B cell (primary cell): ENCODE measurements around the gene MTO1. TPM values are rescaled to one million over a fixed set of nuclear protein-coding genes. Genes with fewer than 3 reads are reported as not detected.
A peak's percentile ranks its signal among the peaks of the same experiment; 100 is the strongest.

Source experiments
- ATAC-seq: fragments of 200-7000 bp; cut with Tn5 transposase; one replicate; pipeline ENCODE4 v1.10.0; 2021; ENCODE audit warnings: low read depth, mild to moderate bottlenecking, moderate number of reproducible peaks, moderate library complexity
- CTCF ChIA-PET: fragments of 350-600 bp; sonication (Branson Sonifier 250); formaldehyde crosslinking; loops from one replicate; lab custom pipeline; 2021; ENCODE audit warnings: antibody characterized with exemption, inconsistent platforms; lab: Charles Lee
- POLR2A ChIA-PET: fragments of 350-600 bp; sonication (Branson Sonifier 250); formaldehyde crosslinking; loops from one replicate; lab custom pipeline; 2021; ENCODE audit warnings: antibody characterized with exemption; lab: Charles Lee
- DNase-seq: peaks from one replicate; pipeline ENCODE4 v3.0.0; 2013
- H2AFZ ChIP-seq: 2 replicates; pipeline ENCODE4 v1.6.1; 2012; ENCODE audit warnings: mild to moderate bottlenecking, low read depth, low read length; ENCODE audit not compliant: insufficient read depth, poor library complexity, severe bottlenecking
- H3K27ac ChIP-seq, 2 donors: 1 replicate in 1 of 2; 2 replicates in 1 of 2; pipeline ENCODE4 v1.5.1; 2012 to 2013; ENCODE audit warnings: low read length in 2 of 2, mild to moderate bottlenecking in 2 of 2, moderate library complexity in 1 of 2
- H3K27me3 ChIP-seq, 4 experiments: fragments of 200-600 bp in 1 of 4; sonication (generic) in 1 of 4; replicated peaks in 1 of 4; 1 replicate in 2 of 4; 2 replicates in 2 of 4; pipeline versions ENCODE4 v1.6.1 to v1.7.0; 2013 to 2016; ENCODE audit warnings: low read length in 3 of 4, mild to moderate bottlenecking in 2 of 4, mixed read lengths in 1 of 4, moderate library complexity in 1 of 4; ENCODE audit not compliant: insufficient read depth in 4 of 4, control insufficient read depth in 3 of 4; ENCODE audit errors: control extremely low read depth in 1 of 4
- H3K36me3 ChIP-seq, 2 experiments: replicated peaks in 1 of 2; 1 replicate in 1 of 2; 2 replicates in 1 of 2; pipeline versions ENCODE4 v1.6.1 to v1.7.1; 2013; ENCODE audit warnings: low read length in 1 of 2; ENCODE audit not compliant: insufficient read depth in 2 of 2, control insufficient read depth in 1 of 2; ENCODE audit errors: control extremely low read depth in 1 of 2, extremely low read depth in 1 of 2
- H3K4me1 ChIP-seq, 2 donors: fragments of 200-600 bp in 1 of 2; sonication (generic) in 1 of 2; 1 replicate in 1 of 2; 2 replicates in 1 of 2; pipeline versions ENCODE4 v1.5.1 to v1.6.1; 2013 to 2017; ENCODE audit warnings: low read length in 2 of 2; ENCODE audit not compliant: control insufficient read depth in 2 of 2, insufficient read depth in 2 of 2
- H3K4me2 ChIP-seq: replicated peaks from 2 replicates; pipeline ENCODE3; 2012; ENCODE audit warnings: mild to moderate bottlenecking, low read depth, low read length; ENCODE audit not compliant: poor library complexity, severe bottlenecking
- H3K4me3 ChIP-seq, 5 experiments: fragments of 200-600 bp in 1 of 5; sonication (generic) in 1 of 5; 1 replicate in 3 of 5; 2 replicates in 2 of 5; pipeline versions ENCODE4 v1.5.1 to v1.7.0; 2011 to 2016; ENCODE audit warnings: low read length in 4 of 5, mild to moderate bottlenecking in 4 of 5, low read depth in 2 of 5, control low read depth in 1 of 5, moderate library complexity in 1 of 5; ENCODE audit not compliant: insufficient read depth in 1 of 5; ENCODE audit errors: control extremely low read depth in 1 of 5, extremely low read depth in 1 of 5
- H3K79me2 ChIP-seq: fragments of 200-600 bp; sonication (generic); one replicate; pipeline ENCODE4 v1.6.0; 2016; ENCODE audit warnings: low read length; ENCODE audit not compliant: control insufficient read depth, insufficient read depth
- H3K9ac ChIP-seq: fragments of 200-600 bp; sonication (generic); 2 replicates; pipeline ENCODE4 v1.6.1; 2017; ENCODE audit warnings: mild to moderate bottlenecking, low read length, moderate library complexity
- H3K9me3 ChIP-seq, 3 donors: one replicate each; pipeline versions ENCODE4 v1.6.1 to v1.7.1; 2013; ENCODE audit warnings: low read length in 2 of 3; ENCODE audit not compliant: control insufficient read depth in 2 of 3, insufficient read depth in 1 of 3; ENCODE audit errors: control extremely low read depth in 1 of 3
- H4K20me1 ChIP-seq: 2 replicates; pipeline ENCODE4 v1.6.0; 2012; ENCODE audit warnings: mild to moderate bottlenecking, low read length; ENCODE audit not compliant: insufficient read depth, control insufficient read depth, poor library complexity, severe bottlenecking
- H3K27ac Mint-ChIP-seq: one replicate; pipeline ENCODE4 v1.8.0; 2021; ENCODE audit warnings: mixed read lengths
- H3K27me3 Mint-ChIP-seq: one replicate; pipeline ENCODE4 v1.8.0; 2021; ENCODE audit warnings: mixed read lengths
- H3K4me1 Mint-ChIP-seq: one replicate; pipeline ENCODE4 v1.8.0; 2021; ENCODE audit warnings: mixed read lengths
- H3K4me3 Mint-ChIP-seq: one replicate; pipeline ENCODE4 v1.8.0; 2021; ENCODE audit warnings: mixed read lengths
- H3K9me3 Mint-ChIP-seq: one replicate; pipeline ENCODE4 v1.8.0; 2022; ENCODE audit warnings: mixed read lengths; ENCODE audit not compliant: insufficient read depth
- CTCF ChIP-seq: fragments of 200-600 bp; IDR thresholded peaks from one replicate; pipeline ENCODE4 v1.8.0; 2022; ENCODE audit warnings: antibody characterized with exemption, mild to moderate bottlenecking
- EZH2 ChIP-seq: IDR thresholded peaks from 2 replicates; pipeline ENCODE4 v1.6.1; 2012; ENCODE audit warnings: borderline replicate concordance, low read depth, mild to moderate bottlenecking, moderate library complexity, low read length; ENCODE audit not compliant: insufficient read depth, poor library complexity, severe bottlenecking
- WGBS: methylation state at CpG from one replicate; pipeline ENCODE4 v1.1.5; 2013; ENCODE audit warnings: missing lambda C conversion rate; ENCODE audit not compliant: insufficient coverage; 5-methylcytosine and 5-hydroxymethylcytosine counted together
- intact Hi-C: fragments of 100-400 bp; cut with micrococcal nuclease; formaldehyde crosslinking; loops from one replicate; pipeline ENCODE4 v1.10.0; 2022
- polyA plus RNA-seq: library from polyadenylated mRNA; depleted of rRNA; stranded (reverse); fragments of >200 nt; gene quantifications from 2 replicates; pipeline ENCODE4 v1.2.3, GENCODE V29; 2012
- total RNA-seq, 2 donors: library from RNA; stranded (reverse); fragments of 120-200 nt in 1 of 2; gene quantifications; 1 replicate in 1 of 2; 2 replicates in 1 of 2; pipeline versions ENCODE4 v1.2.3 to v1.2.4, GENCODE V29; 2013 to 2022

MTO1 gene
- total and polyA plus RNA-seq, 2 donors (not counting 1 experiment from before 2014, with no cell fraction given), result 52.1 to 84.4 TPM

- Histone ChIP-seq H3K9ac (peak overlapping the region; percentile 38), H3K4me1 (peaks cover 14 to 19% of the 10 kb centered on the region in 2 donors), H3K9me3 (no peaks in the 10 kb centered on the region), H3K4me3 (peak overlapping the region in 1 of 5 experiments; percentile 56), H3K27me3 (no peaks in the 10 kb centered on the region), H3K27ac (peak overlapping the region; percentile 71 to 82), H3K4me2 (peak overlapping the region; percentile 62), H3K79me2 (peaks cover 48% of the 10 kb centered on the region), H3K36me3 (peaks cover 7 to 63% of the 10 kb centered on the region in 2 experiments), H4K20me1 (no peaks in the 10 kb centered on the region), H2AFZ (peak overlapping the region; percentile 5)
- ATAC-seq (peak; percentile 90), DNase-seq (peak; percentile 77)
- POLR2A ChIA-PET, result interaction anchor here (1.0 to 2.5 kb wide), 6 partner anchors 10 to 52 kb away, joined by 3 to 16 read pairs (median 4); partner anchors contain the start of genes CGAS and MTO1
- CTCF ChIA-PET, result interaction anchor here (1.9 to 2.3 kb wide), 2 partner anchors 10 to 139 kb away, joined by 9 to 18 read pairs; partner anchors contain the start of gene MTO1
- no peak for TF ChIP-seq CTCF
- no peak for TF ChIP-seq EZH2
- Mint-ChIP-seq H3K4me3 (peak overlapping the region; percentile 60), H3K27me3 (no peaks in the 10 kb centered on the region), H3K27ac (peak overlapping the region; percentile 62), H3K4me1 (peaks cover 24% of the 10 kb centered on the region), H3K9me3 (no peaks in the 10 kb centered on the region)
- intact Hi-C loops, result loop anchor here (1.0 to 2.0 kb wide), 3 partner anchors 10 to 43 kb away; partner anchors contain the start of genes CGAS and MTO1
- no CpG with 5 or more reads among the region's 2 CpGs for WGBS
These were observed 10.3 kb downstream of the MTO1 start for GRCh38 chr6:73471686-73472290.

- Histone ChIP-seq H3K9ac (no peak overlapping the region), H3K79me2 (peaks cover 61% of the 10 kb centered on the region), H3K27me3 (no peaks in the 10 kb centered on the region), H3K36me3 (peaks cover 9 to 72% of the 10 kb centered on the region in 2 experiments), H3K27ac (no peak overlapping the region), H4K20me1 (no peaks in the 10 kb centered on the region), H3K4me1 (peaks cover under 1 to 8% of the 10 kb centered on the region in 2 donors), H3K9me3 (no peaks in the 10 kb centered on the region), H2AFZ (no peak overlapping the region), H3K4me3 (no peak overlapping the region), H3K4me2 (no peak overlapping the region)
- WGBS, result 88% methylated on average over 6 of the region's 10 CpGs
- Mint-ChIP-seq H3K4me3 (no peak overlapping the region), H3K9me3 (no peaks in the 10 kb centered on the region), H3K4me1 (peaks cover 10% of the 10 kb centered on the region), H3K27me3 (no peaks in the 10 kb centered on the region), H3K27ac (no peak overlapping the region)
- ChIA-PET CTCF (interaction anchor here (0.7 kb wide), 1 partner anchor 19 kb away, joined by 3 read pairs; no protein-coding TSS in a partner anchor), POLR2A (interaction anchor here (0.6 kb wide), 1 partner anchor 37 kb away, joined by 3 read pairs; no protein-coding TSS in a partner anchor)
- DNase-seq, result no peak
- intact Hi-C loops, result no loop called here
- TF ChIP-seq EZH2, result no peak
- no peak for TF ChIP-seq CTCF
- no peak for ATAC-seq
These were observed 15.2 kb downstream of the MTO1 start for GRCh38 chr6:73476723-73477122.
